NCI-H2227 treated with DMSO at 0.1 percent for 48 hours (cell line): ENCODE results near the gene RELB.
A peak's percentile ranks its signal among the peaks of the same experiment; 100 is the strongest.

Source experiments
- DNase-seq: peaks from one replicate; lab custom pipeline; 2025; lab: John Stamatoyannopoulos, UW

The RELB gene

DNA sequence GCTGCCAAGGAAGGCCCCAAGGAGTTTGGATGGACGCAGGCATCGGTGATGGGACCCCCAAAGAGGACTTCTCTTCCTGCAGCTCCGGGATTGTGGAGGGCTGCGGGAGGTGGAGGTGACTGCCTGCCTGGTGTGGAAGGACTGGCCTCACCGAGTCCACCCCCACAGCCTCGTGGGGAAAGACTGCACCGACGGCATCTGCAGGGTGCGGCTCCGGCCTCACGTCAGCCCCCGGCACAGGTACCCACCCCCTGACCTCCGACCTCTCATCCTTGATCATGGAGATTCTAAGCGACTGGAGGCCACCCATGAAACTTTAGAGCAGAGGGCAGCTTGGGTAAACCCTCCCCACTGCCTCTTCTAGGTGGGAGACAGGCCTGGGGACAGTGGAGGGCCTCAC lies 20.7 kb downstream of the RELB start:
- no peak for DNase-seq

DNA sequence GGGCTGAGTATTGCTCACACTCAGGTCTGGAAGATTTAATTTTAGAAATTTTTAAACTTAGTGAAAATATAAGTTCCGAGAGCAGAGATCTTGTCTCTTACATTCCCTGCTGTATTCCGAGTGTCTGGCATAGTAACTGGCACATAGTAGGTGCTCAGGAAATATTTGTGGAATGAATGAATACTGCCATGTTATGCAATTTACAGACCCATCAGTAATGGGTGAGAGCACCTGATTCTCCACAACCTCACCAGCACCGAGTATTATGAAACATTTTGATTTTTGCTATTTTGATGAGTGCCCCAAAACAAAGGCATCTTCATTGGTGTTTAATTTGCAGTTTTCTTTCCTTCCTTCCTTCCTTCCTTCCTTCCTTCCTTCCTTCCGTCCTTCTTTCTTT lies 21.8 kb downstream of the RELB start:
- no peak for DNase-seq

DNA sequence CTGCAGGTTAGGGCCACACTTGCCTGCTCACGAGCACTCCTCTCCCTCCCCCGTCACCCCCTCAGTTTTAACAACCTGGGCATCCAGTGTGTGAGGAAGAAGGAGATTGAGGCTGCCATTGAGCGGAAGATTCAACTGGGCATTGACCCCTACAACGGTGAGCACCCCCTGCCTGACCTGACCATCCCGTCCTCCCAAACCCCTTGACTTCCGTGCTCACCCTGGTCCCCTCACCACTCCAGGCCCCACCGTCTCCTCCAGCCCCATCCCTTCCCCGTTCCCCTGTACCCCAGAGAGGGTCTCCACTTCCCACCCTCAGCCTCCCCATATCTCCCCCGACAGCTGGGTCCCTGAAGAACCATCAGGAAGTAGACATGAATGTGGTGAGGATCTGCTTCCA lies 24.0 kb downstream of the RELB start:
- DNase-seq = no peak

DNA sequence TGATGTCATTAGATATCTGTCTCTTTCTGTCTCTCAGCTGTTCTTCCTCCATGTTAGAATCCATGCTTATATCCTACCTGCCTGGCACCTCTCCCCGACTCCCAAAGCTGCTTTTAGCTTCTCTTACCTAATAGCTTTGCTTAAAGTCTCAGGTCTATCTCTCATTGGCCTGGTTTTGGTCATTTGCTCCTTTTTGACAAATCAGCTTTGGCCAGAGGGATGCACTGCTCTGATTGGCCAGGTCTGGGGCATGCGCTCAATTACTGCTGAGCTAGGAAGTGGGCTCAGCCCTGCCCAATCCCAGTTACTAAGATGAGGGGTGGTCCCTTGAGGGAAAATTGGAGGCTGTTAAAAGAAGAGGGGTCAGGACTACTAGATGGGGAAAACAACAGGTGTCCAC lies 26.1 kb downstream of the RELB start:
- DNase-seq = no peak

DNA sequence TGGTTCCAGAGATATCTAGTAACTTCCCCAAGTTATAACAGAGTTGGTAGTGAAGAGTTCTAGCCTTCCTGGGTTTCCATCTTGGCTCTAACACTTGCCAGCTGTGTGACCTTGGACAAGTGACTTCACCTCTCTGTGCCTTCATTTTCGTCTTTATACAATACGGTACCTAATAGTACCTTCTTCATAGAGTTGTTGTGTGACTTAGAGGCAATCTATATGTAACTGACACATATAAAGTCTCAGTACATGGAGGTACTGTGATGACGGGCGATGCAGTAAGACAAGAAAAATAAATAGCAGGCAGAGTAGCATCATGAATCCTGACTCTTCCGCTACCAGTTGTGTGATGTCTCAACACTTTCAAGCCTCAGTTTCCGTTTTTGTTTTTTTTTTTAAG lies 29.6 kb downstream of the RELB start:
- DNase-seq = no peak

DNA sequence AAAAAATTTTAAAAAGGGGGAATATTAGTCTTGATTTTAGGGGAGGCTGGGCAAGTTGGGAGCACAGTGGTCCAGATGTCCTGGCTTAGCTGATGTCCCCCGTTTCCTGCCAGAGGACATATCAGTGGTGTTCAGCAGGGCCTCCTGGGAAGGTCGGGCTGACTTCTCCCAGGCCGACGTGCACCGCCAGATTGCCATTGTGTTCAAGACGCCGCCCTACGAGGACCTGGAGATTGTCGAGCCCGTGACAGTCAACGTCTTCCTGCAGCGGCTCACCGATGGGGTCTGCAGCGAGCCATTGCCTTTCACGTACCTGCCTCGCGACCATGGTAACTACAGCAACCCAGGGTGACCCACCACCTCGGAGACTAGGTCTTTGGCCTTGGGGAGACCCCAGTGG lies 31.2 kb downstream of the RELB start:
- DNase-seq = no peak

DNA sequence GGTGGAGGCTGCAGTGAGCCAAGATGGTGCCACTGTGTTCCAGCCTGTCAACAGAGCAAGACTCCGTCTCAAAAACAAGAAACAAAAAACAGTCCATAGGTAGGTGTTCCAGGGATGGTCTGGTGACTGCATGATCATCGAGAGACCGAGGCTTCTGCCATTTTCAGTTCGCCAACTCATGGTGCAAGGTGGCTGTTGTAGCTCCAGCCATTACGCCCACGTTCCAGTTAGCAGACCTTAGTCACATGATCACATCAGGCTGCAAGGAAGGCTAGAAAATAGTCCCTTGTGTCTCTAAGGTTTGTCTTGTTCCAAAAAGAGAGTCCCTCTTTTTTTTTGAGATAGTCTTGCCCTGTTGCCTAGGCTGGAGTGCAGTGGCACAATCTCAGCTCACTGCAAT lies 34.5 kb downstream of the RELB start:
- no peak for DNase-seq

DNA sequence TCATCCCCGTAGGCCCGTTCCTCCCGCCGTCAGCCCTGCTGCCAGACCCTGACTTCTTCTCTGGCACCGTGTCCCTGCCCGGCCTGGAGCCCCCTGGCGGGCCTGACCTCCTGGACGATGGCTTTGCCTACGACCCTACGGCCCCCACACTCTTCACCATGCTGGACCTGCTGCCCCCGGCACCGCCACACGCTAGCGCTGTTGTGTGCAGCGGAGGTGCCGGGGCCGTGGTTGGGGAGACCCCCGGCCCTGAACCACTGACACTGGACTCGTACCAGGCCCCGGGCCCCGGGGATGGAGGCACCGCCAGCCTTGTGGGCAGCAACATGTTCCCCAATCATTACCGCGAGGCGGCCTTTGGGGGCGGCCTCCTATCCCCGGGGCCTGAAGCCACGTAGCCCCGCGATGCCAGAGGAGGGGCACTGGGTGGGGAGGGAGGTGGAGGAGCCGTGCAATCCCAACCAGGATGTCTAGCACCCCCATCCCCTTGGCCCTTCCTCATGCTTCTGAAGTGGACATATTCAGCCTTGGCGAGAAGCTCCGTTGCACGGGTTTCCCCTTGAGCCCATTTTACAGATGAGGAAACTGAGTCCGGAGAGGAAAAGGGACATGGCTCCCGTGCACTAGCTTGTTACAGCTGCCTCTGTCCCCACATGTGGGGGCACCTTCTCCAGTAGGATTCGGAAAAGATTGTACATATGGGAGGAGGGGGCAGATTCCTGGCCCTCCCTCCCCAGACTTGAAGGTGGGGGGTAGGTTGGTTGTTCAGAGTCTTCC lies 36.3 kb downstream of the RELB start:
- DNase-seq = no peak

DNA sequence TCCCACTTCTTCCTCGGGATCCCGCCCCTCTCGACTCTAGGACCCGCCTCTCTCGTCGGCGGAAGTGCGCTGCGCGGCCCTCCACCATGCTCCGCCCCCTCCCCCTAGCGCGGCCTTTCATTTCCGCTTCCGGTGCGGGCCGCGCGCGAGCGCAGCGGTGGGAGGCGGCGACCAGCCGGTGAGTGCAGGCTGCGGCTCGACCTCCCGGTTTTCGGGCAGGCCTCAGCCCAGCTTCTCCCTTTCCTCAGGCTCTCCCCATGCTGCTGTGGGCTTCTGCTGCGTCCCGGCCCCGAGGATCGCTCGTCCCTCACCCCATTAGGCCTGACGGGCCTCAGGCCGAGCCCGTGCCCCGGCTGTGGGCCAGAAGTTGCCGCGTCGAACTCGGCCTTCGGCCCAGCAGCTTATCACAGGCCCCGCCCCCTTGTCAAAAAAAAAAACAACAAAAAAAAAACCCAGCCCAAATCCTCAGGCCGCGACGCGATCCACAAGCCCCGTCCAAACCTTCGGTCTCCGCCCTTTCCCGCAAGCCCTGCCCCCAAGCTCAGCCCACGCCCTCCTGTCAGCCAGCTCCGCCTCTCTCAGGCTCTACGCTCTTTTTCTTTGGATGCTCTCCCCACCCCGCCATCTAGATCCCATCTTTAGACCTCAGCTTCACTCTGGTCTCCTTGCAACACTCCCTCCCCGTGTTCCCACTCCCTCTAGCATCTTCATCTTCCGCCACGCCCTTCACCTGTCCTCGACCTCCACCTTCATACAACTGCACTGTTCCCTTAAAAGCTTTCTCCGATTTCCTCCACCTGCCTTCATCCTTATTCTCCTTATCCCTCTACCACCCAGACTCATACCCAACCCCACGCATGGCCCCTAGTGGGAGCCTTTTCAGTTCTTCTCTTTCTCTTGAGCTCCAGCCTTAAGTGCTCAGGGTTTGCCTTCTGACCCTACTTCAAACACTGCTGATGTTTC lies 37.9 kb downstream of the RELB start, which contains the start of gene CLASRP:
Gene CLASRP (plus strand): TSS at position 115 of the 963 bp plus-strand sequence. CDS start 1,168 bp downstream, outside the sequence.
- peak; percentile 85 for DNase-seq

DNA sequence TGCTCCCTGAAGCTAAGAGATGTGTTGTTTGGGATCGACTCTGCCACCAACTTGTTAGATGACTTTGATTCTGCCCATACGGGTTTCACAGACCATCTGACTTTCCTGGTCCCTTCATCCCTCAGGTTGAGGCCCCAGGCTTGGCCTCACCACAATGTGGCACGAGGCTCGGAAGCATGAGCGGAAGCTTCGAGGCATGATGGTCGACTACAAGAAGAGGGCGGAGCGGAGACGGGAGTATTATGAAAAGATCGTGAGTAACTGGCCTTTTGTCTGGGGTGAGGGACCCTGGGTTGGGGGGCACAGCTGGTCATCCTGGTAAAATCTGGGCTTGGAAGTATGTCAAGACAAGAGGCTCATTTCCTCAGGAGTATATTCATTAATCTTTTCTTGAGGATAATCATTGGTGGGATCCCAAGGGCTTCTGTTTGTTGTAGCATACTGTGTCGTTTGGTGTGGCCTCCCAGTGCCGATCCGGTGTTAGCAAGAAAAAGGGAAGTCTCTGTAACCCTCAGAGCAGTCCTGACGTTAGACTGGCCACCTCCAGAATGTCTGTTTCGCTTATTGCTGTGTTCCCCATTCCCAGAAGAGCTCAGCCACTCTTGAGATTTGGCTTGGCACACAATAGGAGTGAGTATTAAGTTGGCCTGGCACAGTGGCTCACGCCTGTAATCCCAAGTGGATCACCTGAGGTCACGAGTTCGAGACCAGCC lies 39.0 kb downstream of the RELB start:
- DNase-seq = no peak

DNA sequence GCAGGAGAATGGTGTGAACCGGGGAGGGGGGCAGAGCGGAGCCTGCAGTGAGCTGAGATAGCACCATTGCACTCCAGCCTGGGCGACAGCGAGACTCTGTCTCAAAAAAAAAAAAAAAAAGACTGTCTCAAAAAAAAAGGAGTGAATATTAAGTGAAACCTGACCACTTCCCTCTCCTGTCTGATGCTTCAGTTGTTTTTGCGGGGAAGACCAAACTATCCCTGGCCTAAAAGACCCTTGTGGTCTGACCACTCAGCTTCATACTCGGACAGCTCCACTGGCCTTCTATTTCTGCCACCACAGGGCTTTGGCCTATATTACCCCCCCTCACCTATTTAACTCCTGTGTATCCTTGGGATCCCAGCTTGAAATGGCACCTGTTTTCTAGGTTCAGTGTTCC lies 39.9 kb downstream of the RELB start:
- DNase-seq = no peak

DNA sequence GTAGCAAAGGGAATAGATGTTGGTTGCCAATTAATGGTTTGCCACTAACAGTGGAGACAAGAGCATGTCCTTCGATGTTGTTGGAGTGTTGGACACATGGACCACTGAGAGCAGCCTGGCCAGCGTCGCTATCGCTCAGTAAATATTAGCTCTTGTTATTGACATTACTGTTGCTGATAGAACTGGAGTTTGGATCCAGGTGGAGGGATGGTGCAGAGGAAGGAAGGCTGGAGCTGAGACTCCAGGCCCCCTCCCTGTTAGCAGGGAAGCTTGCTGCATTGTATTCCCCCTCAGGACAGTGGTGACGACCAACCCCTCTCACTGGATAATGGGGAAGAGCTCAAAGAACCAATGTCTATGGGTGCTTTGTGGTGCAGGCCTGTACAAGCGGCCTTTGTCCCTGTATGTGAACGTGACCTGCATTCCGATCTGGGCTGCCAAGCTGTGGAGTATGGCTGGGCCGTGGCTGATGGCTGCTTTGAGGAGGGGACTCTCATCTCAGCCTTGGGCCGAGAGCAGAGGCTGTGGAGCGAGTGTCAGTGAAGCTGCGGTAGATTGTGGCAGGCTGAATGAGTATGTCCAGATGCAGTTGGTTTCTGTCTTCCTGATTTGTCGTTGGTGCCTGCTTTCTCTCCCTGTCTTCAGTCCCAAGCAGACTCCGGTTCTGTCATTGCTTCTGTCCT lies 44.5 kb downstream of the RELB start:
- DNase-seq = no peak

DNA sequence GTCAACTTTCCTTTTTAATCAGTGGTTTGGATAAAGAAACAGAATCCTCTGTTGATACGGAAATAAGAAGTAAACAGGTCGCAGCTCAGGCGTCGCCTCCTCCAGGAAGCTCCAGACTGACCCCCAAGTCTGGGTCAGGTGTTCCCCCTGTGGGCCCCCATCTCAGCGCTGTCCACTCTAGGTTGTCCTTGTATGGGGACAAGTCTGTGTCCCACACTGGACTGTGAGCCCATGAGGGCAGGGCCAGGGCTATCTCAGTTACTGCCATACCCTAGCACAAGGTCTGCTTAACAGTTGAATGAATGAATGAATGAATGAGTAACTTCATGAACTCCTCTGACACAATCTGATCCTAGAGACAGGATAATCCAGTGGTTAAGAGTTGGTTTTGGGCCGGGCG lies 45.1 kb downstream of the RELB start:
- no peak for DNase-seq

DNA sequence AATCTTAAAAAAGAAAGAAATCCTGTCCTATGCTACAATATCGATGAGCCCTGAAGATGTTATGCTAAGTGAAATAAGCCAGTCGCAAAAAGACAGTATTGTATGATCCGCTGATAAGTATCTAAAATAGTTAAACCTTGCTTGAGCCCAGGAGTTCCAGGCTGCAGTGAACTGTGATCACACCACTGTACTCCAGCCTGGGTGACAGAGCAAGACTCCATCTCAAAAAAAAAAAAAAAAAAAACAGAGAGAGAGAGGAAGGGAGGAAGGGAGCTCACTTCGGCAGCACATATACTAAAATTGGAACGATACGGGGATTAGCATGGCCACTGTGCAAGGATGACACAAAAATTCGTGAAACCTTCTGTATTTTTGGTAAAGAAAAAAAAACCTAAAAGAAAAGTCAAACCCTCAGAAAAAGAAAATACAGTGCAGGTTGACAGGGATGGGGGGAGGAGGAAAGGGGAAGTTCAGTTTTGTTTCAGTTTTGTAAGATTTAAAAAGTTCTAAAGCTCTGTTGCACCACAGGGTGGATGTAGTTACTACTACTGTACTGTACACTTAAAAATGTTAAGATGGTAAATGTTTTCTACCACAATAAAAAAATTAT lies 46.0 kb downstream of the RELB start:
- DNase-seq = no peak

DNA sequence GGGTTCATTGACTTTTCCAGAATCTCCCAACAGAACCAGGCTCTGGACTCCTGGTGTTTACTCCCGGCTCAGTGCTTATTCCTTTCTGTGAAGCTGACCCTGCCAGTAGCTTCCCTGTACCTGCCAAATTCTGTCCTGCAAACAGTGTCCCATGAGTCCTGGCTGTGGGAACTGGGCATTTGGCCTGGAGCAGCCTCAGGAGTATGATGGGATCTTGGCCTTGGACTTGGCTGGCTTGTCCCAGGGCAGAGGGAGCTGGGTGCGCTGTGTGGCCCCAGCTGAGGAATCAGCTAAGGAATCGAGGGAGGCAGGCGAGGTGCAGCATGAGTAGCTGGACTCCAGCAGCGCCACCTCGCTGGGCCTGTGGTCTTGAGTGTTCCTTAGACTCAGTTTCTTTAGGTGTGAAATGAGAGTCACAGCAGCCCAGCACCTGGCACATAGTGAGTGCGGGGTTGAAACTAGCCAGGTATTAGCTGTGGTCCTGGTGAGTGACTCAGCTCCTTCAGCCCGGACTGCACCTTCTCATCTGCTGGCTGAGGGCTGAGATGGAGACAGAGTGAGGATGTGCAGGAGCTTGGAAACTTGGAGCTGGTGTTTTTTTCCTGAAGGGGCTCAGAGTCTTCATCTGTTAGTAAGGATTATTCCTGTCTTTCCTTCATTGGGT lies 47.9 kb downstream of the RELB start:
- DNase-seq = no peak

DNA sequence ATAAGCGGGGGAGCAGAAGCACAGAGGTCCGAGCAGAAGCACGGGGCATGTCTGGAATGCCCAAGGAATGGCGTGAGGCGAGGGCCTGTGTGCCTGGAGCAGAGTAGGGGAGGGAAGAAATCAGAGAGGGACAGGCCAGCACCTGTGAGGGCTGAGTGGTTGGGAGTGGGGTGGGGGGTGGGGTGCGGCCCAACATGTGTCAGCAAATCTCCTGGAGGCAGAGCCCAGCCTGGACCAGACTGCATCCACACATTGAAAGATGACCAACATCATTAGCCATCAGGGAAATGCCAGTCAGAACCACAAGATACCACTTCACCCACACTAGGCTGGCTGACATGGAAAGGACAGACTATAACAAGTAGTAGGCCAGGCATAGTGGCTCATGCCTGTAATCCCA lies 48.8 kb downstream of the RELB start:
- DNase-seq = no peak

DNA sequence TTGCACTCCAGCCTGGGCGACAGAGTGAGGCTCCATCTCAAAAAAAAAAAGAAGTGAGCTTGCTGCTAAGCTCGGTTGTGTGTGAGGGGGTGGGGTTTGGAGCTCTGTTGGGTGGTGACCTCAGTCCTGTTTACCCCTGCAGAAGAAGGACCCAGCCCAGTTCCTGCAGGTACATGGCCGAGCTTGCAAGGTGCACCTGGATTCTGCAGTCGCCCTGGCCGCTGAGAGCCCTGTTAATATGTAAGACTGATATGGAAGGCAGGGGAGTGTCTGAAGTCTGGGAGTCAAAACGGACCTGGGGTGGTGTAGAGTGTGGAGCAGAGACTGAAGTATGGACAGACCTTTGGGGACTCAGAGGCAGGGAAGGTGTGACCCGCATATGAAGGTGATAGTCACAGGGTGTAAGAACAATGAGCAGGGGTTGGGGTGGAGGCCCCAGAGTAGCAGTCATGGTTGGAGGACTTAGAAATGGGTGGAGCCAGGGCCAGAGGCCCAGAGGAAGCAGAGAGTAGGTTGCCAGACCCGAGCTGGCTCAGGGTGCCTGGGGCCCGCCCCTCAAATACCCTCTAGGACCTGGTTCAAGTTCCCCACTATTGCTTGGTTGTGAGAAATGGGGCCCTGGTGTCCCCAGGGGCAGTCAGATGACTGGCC lies 50.8 kb downstream of the RELB start:
- no peak for DNase-seq

DNA sequence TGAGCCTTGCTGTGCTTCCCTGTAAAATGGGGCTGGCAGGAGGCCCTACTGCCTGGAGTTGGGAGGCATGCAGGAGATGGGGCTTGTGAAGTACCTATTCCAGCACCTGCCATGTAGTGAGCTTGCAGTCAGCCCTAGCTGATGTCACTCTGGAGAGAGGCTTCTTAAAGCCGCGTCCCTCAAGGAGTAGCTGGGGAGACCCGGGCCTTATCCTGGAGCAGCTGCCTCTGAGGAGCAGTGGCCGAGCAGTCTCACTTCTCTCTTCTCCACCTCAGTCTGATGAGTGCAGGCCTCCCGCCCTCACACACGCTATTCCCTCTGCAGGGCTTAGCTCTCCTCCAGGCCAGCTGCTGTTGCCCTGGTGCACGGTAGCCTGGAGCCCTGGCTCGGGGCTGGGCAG lies 55.6 kb downstream of the RELB start:
- no peak for DNase-seq

DNA sequence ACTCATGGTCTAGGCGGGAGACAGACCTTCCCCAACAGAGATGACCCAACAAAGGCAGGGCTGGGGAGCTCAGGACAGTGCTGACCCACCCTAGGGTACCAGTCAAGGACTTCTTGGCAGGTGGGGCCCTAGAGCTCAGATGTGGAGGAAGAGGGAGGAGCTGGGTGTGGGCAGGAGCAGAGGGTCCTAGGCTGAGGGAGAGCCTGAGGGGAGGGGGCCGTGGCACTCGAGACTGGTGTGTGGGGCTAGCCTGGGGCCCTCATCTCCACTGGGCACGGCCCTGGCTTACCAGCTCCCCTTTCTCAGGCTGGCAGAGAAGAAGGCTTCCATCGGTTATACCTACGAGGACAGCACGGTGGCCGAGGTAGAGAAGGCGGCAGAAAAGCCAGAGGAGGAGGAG lies 56.2 kb downstream of the RELB start:
- no peak for DNase-seq

DNA sequence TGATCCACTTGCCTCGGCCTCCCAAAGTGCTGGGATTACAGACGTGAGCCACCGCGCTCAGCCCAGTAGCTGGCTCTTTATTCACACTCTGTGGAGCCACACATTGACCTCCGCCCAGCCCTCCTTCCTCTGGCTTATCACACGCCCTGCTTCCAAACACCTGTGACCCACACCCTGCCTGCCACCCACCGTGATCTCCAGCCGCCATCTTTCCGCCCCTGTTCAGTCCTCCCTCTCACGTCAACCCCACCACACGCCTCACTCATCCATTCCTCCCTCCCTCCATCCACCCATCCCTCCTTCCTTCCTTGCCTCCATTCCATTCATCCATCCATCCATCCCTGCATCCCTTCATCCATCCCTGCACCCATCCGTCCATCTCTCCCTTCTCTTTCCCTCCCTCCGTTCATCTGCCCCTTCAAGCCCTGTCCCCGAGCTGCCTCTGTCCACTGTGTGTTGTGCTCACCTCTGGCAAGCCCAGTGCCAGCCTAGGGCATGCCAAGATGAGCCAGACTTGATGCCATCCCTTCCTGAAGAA lies 57.4 kb downstream of the RELB start:
- DNase-seq = no peak
